ENCODE results near the gene SH3GLB1.
"Not testable (repeated sequence)": the region's sequence is repeated elsewhere in the genome, so short reads cannot be mapped to it uniquely, and the experiment has no call there.

DNA sequence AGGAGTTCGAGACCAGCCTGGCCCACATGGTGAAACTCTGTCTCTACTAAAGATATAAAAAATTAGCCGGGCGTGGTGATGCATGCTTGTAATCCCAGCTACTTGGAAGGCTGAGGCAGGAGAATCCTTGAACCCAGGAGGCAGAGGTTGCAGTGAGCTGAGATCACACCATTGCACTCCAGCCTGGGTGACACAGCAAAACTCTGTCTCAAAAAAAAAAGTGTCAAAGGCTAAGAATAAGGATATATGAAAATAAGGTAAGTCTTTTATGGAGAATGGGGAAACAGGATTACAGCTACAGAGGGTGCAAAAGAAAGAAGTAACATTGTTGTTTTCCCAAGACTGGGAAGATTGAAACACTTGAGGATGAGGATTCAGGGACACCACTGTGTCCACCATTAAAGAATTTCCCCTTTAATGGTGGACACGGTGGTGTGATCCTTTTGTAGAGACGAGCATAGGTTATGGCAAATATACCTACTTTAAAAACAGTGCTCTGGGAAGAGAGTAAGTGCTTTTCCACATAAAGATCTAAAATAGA lies 1.4 kb upstream of the SH3GLB1 start:
- TF ChIP-seq, protein P1, sequence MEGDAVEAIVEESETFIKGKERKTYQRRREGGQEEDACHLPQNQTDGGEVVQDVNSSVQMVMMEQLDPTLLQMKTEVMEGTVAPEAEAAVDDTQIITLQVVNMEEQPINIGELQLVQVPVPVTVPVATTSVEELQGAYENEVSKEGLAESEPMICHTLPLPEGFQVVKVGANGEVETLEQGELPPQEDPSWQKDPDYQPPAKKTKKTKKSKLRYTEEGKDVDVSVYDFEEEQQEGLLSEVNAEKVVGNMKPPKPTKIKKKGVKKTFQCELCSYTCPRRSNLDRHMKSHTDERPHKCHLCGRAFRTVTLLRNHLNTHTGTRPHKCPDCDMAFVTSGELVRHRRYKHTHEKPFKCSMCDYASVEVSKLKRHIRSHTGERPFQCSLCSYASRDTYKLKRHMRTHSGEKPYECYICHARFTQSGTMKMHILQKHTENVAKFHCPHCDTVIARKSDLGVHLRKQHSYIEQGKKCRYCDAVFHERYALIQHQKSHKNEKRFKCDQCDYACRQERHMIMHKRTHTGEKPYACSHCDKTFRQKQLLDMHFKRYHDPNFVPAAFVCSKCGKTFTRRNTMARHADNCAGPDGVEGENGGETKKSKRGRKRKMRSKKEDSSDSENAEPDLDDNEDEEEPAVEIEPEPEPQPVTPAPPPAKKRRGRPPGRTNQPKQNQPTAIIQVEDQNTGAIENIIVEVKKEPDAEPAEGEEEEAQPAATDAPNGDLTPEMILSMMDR (IDR thresholded peaks at IDR 0.05): not testable (repeated sequence)
- not testable (repeated sequence) for TF ChIP-seq EZH2 (IDR thresholded peaks at IDR 0.05; ENCODE audit: borderline replicate concordance, insufficient read depth, low read depth, low read length, poor library complexity, severe bottlenecking)
